ENCODE measurements around the gene IPMK.

The IPMK gene

DNA sequence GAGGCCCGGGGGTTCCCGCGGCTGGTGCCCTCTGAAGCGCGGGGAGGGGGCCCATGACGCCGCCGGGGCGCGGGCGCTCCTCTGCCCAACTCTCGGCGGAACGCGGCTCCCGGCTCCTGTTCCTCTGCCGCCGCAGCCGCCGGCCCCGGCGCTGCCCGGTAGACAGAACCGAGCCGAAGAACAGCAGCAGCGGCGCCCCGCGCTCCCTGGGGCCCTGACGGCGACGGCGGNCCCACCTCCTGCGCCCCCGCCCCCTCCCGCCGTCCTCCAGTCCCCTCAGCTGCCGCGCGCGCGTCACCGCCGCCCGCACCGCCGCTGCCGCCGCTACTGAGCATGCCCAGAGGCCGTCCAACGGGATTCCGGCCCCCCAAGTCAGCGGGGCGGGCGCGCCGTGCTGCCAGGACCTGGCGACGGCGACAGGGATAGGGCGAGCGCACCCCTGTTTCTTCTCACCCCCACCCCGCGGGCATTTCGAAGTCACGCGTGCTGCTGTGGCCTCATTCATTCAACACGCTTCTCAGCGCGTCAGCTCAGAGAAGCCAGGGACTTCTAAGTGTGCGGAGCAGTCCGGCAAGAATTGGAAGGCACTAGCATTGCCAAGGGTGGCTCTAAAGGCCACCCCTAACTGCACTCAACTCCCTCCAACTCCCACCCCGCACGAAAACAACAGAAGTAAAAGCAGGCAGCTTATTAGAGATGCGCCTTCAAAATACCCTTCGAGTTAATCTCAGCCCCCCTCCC lies at the start of gene IPMK:
IPMK (minus strand) TSS at position 182 of the 741 bp plus-strand sequence. CDS start 283 bp downstream, outside the sequence.
- peak; percentile 94 for DNase-seq (ENCODE audit: low spot score)

DNA sequence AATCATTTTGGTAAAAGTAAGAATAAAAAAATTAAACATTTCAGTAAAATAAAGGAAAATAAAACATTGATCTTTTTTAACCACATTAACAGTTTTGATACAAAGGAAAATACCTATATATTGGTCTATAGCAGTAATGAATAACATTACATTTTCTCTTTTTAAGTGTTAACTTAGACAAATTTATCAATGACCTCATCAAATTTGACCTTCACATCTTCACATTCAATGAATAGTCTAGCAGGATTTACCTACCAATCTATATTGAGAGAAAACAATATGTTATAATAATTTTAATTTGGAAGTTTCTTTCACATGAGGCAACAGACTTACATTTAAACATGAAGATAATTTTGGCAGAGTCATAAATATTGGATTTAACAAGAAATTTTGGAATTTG lies 49.2 kb upstream of the IPMK start:
- DNase-seq (ENCODE audit: low spot score), result no peak

DNA sequence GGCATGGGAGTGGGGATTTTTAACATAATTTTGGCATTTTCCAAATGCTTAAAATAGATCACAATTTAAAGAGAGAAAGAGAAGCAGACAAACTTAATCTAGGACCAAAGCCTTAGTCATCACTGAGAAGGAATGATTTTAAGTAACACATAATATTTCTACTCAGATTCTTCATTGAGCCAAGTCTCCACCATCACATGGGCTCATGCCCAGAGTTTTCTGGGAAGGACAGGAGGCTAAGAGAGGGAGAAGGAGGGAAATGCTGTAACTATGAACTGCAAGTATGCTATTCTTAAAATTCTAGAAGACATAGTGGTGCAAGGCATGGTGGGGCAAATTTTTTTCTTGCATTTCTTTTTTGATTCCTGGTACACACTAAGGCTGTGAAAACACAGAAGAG lies 43.3 kb upstream of the IPMK start:
- no peak for DNase-seq (ENCODE audit: low spot score)

DNA sequence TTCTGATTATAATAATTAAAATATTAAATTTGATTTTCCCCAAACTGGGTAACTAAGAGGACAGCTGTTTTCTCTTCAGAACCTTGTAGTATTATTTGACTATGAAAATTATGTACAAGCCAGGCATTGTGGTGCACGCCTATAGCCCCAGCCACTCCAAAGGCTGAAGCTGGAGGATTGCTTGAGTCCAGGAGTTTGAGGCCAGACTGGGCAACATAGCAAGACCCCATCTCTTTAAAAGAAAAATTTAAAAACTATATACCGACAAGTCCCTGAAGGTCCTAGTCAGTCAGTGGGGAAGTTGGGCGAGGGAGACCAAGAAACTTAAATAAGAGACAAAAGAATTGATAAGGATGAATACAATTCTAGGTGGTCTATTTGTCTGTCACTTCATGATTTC lies 40.0 kb upstream of the IPMK start:
- no peak for DNase-seq (ENCODE audit: low spot score)

DNA sequence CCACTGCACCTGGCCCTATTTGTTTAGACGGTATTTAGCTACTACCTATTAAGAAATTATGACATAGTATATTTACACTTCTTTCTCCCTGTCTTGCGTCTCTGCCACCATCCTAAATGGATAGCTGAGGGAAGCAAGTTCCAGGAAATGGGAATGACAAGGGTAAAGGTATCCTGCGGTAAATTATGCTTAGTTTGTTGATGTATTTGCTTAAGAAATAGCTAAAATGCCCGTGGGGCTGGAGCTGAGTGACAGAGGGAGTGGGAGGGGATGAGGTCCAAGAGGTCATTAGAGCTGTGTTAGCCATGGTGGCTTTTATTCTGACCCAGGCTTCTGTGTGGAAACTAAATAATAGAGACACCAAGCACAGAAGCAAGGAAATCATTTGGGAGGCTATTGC lies 38.1 kb upstream of the IPMK start:
- DNase-seq (ENCODE audit: low spot score), result no peak

DNA sequence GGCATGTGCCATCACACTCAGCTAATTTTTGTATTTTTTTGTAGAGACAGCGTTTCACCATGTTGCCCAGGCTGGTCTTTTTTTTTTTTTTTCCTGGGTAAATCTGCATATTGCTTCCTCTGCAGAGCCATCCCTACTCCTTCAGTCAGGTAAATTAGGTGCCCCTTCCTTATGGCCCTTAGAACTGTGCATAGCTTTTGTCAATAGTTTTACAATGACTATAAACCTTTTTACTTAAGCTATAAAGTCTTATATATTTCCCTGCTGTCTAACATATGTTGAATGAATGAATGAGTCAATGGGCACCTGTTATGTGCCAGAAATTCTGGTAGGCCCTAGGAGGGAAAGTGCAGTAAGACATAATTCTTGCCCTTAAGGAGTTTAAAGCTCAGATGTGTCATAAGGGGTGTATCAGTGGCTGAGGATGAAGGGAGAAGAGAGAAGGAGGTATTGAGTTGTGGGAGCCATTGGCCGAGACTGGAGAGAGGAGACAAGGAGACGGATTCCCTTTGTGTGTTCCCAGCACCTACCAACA lies 36.5 kb upstream of the IPMK start:
- no peak for DNase-seq (ENCODE audit: low spot score)

DNA sequence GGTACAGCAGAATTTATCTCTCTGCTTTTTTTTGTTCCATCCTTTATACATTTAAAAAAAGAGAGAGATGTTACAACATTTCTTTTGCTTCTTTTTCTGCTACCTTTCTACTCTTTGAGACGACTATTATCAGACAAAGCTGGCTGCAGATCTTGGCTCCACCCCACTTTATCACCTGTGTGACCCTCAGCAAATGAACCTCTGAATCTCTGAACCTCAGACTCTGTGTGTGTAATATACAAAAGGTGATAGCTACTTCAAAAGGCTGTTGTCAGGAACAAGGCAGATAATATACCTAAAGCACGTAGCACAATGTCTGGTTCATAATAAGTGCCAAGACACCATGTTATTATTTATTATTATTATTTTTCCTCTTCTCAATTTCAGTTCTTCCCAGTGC lies 34.6 kb upstream of the IPMK start:
- no peak for DNase-seq (ENCODE audit: low spot score)

DNA sequence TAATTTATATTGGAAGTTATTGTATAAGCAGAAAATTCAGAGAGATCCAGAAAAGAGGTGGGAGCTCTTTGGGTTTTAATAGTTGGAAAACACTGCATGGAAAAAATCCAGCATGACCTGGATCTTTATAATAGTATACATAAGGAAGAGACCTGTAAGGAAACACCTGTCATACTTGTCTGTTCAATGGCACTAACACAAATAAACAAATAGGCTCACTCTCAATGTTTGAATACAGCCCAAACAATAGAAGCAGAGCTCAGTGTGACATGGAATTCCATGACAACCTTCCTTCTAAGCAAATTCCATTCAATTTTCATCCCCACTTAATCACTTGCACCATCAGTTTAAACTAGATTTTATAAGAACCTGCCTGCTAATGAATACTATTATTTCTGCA lies 33.0 kb upstream of the IPMK start:
- DNase-seq (ENCODE audit: low spot score), result no peak

DNA sequence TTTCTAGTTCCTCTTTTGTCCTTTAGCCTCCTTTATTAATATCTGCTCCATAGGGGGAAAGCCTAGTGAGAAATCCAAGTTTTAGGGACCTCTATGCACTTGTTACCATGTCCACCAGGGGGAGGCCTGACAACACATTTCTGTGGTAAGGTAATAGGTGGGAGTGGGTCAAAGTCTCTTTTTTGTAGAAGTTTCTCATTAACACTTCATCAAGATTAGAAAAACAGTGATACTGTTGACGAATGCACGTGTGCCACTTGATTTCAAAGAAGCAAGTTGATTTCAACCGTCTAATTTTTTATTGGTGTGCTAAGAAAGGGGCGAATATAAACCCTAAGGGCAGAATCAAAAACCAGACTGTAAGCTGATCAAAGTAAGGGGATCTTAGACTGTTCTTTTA lies 31.9 kb upstream of the IPMK start:
- no peak for DNase-seq (ENCODE audit: low spot score)

DNA sequence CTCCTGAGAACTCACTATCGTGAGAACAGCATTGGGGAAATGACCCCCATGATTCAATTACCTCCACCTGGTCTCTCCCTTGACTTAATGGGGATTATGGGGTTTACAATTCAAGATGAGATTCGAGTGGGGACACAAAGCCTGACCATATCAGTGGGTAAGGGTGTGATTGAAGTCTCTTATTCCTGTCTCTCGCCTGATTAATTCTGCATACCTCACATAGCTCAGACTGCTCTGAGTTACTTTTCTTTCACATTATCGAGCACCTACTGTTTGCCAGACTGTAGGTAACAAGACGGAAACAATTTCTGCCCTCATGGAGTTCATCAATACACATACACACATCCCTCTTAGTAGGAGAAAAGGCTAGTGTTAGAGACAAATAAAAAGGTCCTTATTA lies 26.3 kb upstream of the IPMK start:
- DNase-seq (ENCODE audit: low spot score), result no peak

DNA sequence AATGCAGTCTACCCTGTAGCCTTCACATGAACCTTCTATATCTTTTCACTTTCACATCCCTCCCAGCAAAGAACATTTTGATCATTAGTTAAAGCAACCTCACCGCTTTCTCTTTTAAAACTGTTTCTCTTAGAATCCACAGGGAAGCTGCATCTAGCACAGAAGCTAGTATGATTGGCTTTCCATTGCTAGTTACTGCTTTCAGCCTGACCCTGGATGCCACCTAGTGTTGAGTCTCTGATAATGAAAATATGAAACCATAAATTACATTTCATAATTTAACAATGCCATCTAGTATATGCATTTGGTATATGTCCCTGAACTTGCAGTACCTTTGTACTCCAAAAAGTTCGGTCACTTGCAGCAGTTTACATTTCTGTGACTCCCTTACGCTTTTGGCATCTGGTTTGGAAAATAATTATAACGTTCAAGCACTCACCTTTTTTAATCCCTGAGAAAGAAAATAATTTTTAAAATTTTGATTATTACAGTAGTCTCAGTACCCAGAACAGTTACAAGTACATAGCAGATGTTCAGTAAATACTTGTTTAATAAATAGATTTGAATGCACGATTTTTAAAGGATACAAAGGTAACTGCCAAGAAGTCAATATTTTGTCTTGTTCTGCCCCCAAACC lies 24.0 kb upstream of the IPMK start:
- no peak for DNase-seq (ENCODE audit: low spot score)

DNA sequence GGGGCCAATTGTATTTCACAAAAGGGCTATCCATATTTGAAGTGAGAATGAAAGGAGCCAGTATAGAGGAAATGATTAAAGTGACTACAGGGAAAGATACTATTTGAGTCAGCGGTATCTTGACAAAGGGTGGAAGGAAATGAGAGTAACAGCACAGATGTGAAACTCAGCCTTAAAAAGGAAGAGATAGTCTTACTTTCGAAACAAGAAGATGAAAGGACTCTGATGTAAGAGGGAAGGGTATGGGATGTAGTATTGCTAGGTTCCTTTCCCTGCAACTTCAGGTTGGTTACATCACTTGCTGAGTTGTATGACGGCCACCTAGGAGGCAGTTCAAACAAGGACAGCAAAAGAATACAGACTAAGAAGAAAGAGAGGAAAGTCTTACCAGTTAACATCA lies 14.9 kb upstream of the IPMK start:
- DNase-seq (ENCODE audit: low spot score), result no peak

DNA sequence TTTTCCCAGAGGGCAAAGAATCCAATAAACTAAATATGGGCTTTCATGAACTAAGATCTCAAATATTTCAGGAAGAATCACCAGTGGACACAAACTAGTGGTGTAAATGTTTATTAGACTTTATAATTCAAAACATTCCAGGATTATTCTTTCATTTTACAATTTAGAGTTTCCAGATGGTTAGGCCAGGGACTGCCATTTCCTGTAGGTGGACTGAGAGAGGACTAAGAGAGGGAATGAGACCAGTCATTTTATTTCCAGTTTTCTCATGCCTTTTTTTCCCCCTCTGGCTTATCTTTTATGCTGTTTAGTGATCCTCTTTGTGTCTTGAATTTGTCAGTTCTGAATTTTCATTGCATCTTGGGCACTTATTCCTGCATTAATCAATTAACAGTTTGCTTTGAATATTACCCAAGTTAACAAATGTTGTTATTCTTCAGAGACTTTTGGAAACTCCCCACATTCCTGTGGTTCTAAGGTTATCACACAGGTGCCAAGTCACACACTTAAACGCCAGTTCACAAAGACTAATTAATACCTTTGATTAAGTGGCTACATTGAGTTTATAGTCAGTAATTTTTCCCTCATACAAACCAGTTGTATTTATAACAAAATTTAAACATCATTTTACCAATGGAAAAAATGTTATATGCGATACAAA lies 13.5 kb upstream of the IPMK start:
- DNase-seq (ENCODE audit: low spot score), result no peak

DNA sequence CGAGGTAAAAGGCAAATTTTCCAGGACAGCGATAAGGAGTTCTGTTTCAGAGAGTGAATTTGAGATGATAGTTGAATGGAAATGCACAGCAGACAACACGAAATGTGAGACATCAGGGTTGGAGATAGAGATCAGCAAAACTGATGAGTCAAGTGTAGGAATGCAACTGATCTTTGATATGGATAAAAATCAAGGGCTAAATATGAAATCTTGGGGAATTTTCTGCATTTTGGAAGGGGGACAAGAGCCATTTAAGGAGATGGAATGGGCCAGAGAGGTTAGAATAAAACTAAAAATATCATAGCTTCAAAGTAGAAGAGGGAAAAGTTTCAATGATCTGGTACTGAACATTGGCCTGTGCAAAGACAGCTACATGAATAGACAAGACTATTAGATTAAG lies 12.8 kb upstream of the IPMK start:
- DNase-seq (ENCODE audit: low spot score), result no peak

DNA sequence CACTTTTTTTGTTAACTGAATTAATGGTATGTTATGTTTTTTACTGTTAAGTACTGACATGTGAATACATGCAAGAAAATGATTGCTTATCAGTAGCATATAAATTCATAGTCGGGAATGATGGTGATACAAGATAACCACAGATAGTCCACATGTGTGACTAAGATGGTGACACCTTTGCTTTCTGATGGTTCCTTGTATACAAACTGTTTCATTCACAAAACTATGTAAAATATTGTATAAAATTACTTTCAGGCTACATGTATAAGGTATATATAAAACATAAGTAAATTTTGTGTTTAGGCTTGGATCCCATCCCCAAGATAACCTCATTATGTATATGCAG lies 11.2 kb upstream of the IPMK start:
- no peak for DNase-seq (ENCODE audit: low spot score)

DNA sequence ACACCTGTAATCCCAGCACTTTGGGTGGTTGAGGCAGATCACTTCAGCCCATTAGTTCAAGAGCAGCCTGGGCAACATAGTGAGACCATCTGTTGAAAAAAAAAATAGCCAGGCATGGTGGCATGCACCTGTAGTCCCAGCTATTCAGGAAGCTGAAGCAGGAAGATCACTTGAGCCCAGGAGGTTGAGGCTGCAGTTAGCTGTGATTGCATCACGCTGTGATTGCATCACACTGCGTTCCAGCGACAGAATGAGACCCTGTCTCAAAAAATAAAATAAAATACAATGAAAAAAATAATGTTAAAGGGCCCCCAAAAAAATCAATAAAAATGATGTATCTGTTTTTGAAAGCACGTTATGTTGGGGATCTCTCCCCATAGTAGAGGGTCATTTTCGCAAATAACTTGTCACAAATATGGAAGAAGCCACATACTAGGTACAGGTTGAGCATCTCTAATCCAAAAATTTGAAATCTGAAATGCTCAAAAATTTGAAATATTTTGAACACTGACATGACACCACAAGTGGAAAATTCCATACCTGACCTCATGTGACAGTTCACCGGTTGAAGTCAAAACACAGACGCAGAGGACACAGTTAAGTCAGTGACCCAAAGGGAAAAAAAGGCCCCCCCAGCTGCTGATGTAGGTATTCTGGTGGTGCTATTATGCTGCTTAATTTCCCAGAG lies 10.7 kb upstream of the IPMK start:
- DNase-seq (ENCODE audit: low spot score), result no peak

DNA sequence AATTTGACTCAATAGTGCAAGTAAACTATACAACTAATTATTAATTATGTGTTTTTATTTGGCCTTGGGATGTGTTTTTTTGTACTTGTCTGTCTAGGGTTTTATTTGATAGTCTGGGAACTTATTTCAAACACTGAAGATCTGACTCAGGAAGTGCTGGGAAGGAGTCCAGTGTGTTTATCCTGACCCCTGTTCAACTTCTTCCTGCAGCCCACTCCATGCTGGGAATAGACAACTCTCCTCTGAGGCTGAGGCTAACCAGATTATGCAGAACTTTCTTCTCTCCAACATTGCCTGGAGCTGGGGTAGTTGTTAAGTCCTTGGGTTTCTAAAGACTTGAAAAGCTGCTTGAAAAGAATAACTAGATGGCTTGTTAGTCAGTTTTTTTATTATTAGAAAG lies 8.2 kb upstream of the IPMK start:
- DNase-seq (ENCODE audit: low spot score), result no peak

DNA sequence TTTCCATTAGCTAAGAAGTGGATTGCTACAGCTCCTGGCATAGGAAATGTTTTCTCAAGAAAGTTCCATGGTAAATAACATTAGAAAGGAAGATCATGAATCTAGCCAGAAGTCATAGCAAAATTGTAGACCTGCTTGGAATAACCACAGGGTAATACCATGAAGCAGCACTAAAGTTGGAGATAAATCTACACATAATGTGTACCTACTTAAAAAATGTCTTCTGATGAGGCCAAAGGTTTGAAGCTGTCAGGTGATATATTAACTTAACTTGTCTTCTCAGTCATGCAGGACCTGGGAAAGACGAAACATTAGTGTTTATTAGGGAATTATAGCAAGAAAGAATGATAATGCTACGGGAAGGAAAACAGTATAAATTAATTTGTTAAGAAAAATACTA lies 7.6 kb upstream of the IPMK start:
- no peak for DNase-seq (ENCODE audit: low spot score)

DNA sequence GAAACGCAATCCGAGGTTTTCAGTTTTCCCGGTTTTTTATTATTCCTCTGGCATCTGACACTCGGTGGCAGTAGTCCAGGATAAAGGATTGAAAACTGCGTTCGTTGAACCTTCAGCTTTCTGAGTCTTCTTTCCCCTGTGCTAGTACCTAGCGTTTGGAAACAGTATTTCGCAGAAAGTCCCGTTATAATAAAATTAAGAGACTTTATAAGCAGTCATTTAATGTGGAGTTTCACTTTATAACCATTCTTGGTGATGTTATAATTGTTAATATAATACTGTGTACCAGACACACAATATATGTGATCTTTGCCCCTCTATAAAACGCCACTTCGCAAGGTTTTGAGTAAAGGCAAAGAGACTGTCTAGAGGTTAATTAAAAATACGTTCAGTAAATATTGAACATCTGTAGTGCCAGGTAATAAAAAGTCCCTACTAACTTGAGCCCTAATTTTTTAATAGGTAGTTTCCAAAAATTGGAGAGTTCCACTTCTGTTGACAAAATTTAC lies 2.1 kb upstream of the IPMK start:
- no peak for DNase-seq (ENCODE audit: low spot score)

DNA sequence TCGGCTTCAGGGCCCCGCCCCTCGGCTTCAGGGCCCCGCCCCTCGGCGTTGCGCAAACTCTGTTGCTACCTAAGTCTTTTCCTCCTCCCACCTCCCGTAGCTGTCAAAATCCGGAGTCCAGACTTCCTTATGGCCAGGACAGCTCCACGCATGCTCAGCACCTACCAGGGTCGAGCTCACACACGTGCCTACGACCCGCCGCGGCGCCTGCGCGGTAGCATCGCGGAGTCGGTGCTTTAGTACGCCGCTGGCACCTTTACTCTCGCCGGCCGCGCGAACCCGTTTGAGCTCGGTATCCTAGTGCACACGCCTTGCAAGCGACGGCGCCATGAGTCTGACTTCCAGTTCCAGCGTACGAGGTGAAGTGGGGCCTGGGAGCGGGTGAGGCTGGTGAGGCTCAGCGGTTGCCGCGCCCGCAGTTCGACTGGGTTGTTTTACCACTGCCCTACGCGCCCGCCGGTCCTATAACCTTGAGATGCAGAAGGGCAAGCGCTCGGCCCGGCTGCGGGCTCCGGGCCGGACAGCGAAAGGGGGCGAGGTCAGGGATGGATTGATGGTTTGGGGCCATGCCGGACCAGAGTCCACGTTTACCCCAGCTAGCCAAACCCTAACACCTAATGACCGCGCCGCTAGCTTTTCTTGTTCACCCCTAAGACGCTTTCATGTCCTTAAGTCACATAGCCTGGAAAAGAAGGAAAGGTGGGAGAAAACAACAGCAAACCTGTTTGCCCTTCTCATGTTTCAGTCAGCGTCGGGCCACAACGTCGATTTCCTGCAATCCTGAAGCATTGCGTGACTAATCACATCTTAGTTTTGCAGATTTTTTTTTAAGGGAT lies 1.5 kb upstream of the IPMK start, which contains the start of gene CISD1:
CISD1 (plus strand) TSS at position 217 of the 836 bp plus-strand sequence; CDS start at position 329, 112 bp downstream.
- peak; percentile 93 for DNase-seq (ENCODE audit: low spot score)

DNA sequence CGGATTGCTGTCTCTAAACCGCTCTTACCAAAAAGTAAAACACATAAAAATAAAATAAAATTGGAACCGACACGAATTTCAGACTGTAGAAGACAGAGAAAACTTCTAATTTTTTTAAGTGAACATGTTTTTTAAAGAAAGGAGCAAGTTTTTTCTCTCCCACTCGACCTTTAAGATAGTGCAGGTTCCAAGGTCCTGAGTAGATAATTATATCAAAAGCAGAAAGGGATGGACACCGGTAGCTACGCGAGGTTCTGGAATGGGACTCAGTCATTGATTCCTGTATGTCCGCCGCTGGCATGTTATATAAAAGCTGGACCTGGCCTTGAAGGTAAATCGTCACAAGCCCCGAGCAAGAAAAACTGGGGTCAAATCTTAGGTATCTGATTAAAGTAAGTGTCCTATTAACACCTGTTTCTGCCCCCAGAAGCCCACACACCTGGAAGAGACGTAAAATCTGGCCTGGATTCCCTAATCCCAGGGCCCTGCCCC lies 806 bp upstream of the IPMK start:
- no peak for DNase-seq (ENCODE audit: low spot score)
